ENCODE measurements around the gene ARAP3.

Gene ARAP3

GRCh38 chr5:141639357-141640050 is 42.5 kb downstream of the ARAP3 start:
- no peak for DNase-seq (ENCODE audit: low spot score)

- no peak for DNase-seq (ENCODE audit: low spot score)
Observed at GRCh38 chr5:141638771-141639170, 43.3 kb downstream of the ARAP3 start.

- DNase-seq (ENCODE audit: low spot score), result no peak
Observed at GRCh38 chr5:141637767-141638419, 44.1 kb downstream of the ARAP3 start.

GRCh38 chr5:141637123-141637766 is 44.8 kb downstream of the ARAP3 start:
- no peak for DNase-seq (ENCODE audit: low spot score)

- peak; percentile 94 for DNase-seq (ENCODE audit: low spot score)
Observed at GRCh38 chr5:141636413-141637122, 45.5 kb downstream of the ARAP3 start, which contains the start of the genes HDAC3 and RELL2. HDAC3 (minus strand) TSS chr5:141636849; CDS start chr5:141636790, 59 bp downstream. RELL2 (plus strand) TSS chr5:141636997; CDS start chr5:141638226, 1,229 bp downstream.

GRCh38 chr5:141636106-141636412 is 46.0 kb downstream of the ARAP3 start:
- DNase-seq (ENCODE audit: low spot score), result no peak

GRCh38 chr5:141635646-141636045 is 46.4 kb downstream of the ARAP3 start:
- DNase-seq (ENCODE audit: low spot score), result no peak

- no peak for DNase-seq (ENCODE audit: low spot score)
Observed at GRCh38 chr5:141634720-141635119, 47.3 kb downstream of the ARAP3 start.

GRCh38 chr5:141633871-141634561 is 48.0 kb downstream of the ARAP3 start:
- no peak for DNase-seq (ENCODE audit: low spot score)

GRCh38 chr5:141632650-141633049 is 49.4 kb downstream of the ARAP3 start:
- DNase-seq (ENCODE audit: low spot score), result no peak

- no peak for DNase-seq (ENCODE audit: low spot score)
Observed at GRCh38 chr5:141630570-141631140, 51.4 kb downstream of the ARAP3 start.

- DNase-seq (ENCODE audit: low spot score), result no peak
Observed at GRCh38 chr5:141628175-141628788, 53.7 kb downstream of the ARAP3 start.

- no peak for DNase-seq (ENCODE audit: low spot score)
Observed at GRCh38 chr5:141623611-141624010, 58.4 kb downstream of the ARAP3 start.

- DNase-seq (ENCODE audit: low spot score), result no peak
Observed at GRCh38 chr5:141623186-141623585, 58.8 kb downstream of the ARAP3 start.

- DNase-seq (ENCODE audit: low spot score), result peak; percentile 97
Observed at GRCh38 chr5:141618804-141619554, 63.1 kb downstream of the ARAP3 start, which contains the start of gene DIAPH1. DIAPH1 (minus strand) TSS chr5:141619000; CDS start chr5:141618914, 86 bp downstream.

- DNase-seq (ENCODE audit: low spot score), result peak; percentile 74
Observed at GRCh38 chr5:141618030-141618803, 63.8 kb downstream of the ARAP3 start.

- DNase-seq (ENCODE audit: low spot score), result no peak
Observed at GRCh38 chr5:141617682-141618029, 64.4 kb downstream of the ARAP3 start.

- DNase-seq (ENCODE audit: low spot score), result no peak
Observed at GRCh38 chr5:141617128-141617527, 64.9 kb downstream of the ARAP3 start.

- no peak for DNase-seq (ENCODE audit: low spot score)
Observed at GRCh38 chr5:141615991-141616720, 65.9 kb downstream of the ARAP3 start.
